Right lobe of liver (tissue), 6 donors: ENCODE results near the gene ALG14. TPM values are rescaled to one million over a fixed set of nuclear protein-coding genes. Genes with fewer than 3 reads are reported as not detected.

Experiments
- ATAC-seq, 4 donors: fragments of 200-7000 bp; cut with Tn5 transposase; one replicate each; pipeline ENCODE4 v1.9.1; 2020; ENCODE audit warnings: mild to moderate bottlenecking in 4 of 4, moderate library complexity in 4 of 4
- DNase-seq, 3 donors: peaks; one replicate each; pipeline ENCODE4 v3.0.0-alpha.2; 2020
- H3K27ac ChIP-seq, 3 donors: fragments of 200-600 bp; one replicate each; pipeline ENCODE4 v1.8.0; 2022
- H3K27me3 ChIP-seq, 2 donors: fragments of 200-600 bp; one replicate each; pipeline ENCODE4 v1.8.0; 2022
- H3K36me3 ChIP-seq, 4 donors: fragments of 200-600 bp; sonication (generic) in 1 of 4; one replicate each; pipeline versions ENCODE4 v1.5.1 to v1.8.0; 2017 to 2022; ENCODE audit warnings: control low read depth in 1 of 4
- H3K4me1 ChIP-seq, 4 donors: fragments of 200-600 bp; sonication (generic) in 1 of 4; one replicate each; pipeline versions ENCODE4 v1.5.1 to v1.8.0; 2017 to 2022; ENCODE audit warnings: control low read depth in 1 of 4
- H3K4me3 ChIP-seq, 3 donors: fragments of 200-600 bp; one replicate each; pipeline ENCODE4 v1.8.0; 2022
- H3K9me3 ChIP-seq, 4 donors: fragments of 200-600 bp; sonication (generic) in 1 of 4; one replicate each; pipeline versions ENCODE4 v1.5.1 to v1.8.0; 2017 to 2022; ENCODE audit warnings: control low read depth in 1 of 4
- CTCF ChIP-seq, 4 donors: fragments of 200-600 bp in 3 of 4; fragments of 450-650 bp in 1 of 4; IDR thresholded peaks; one replicate each; pipeline versions ENCODE4 v1.5.1 to v1.8.0; 2016 to 2022; ENCODE audit warnings: antibody characterized with exemption in 4 of 4, mild to moderate bottlenecking in 2 of 4
- POLR2A ChIP-seq: fragments of 450-650 bp; IDR thresholded peaks from one replicate; pipeline ENCODE4 v1.6.1; 2017; ENCODE audit warnings: antibody characterized with exemption, mild to moderate bottlenecking
- WGBS: methylation state at CpG from one replicate; pipeline ENCODE4 v1.1.6; 2018; ENCODE audit warnings: low coverage, low lambda C conversion rate; ENCODE audit not compliant: insufficient coverage; ENCODE audit errors: missing lambda C conversion rate; 5-methylcytosine and 5-hydroxymethylcytosine counted together
- intact Hi-C, 2 donors: fragments of 100-400 bp; cut with DNase I; formaldehyde crosslinking; loops; one replicate each; pipeline versions ENCODE4 v1.11.2 to v1.14.1; 2022
- total RNA-seq, 6 experiments: library from RNA; depleted of rRNA in 2 of 6; stranded (reverse); fragments of >200 nt in 2 of 6; fragmentation: NEBNext Ultra II Directional in 3 of 6; extraction: Animal tissue kit (Norgen Biotek cat#: 25700) in 3 of 6; gene quantifications; one replicate each; pipeline versions ENCODE4 v1.1.0 to v1.2.4, GENCODE V29; 2016 to 2023
- donor health status: DM: no; HTN: yes; CAD: no.
- donor health status: DM: no; HTN: no; CAD: no.
- donor health status: DM: no; HTN: no; CAD: no.
- donor health status: DM: no; HTN: yes; CAD: no.
- donor health status: DM: no; HTN: yes; CAD: no.

Gene ALG14
- total RNA-seq, 6 experiments from 2014 or later, result 1.5 to 8.3 (median 5.0) TPM

DNA sequence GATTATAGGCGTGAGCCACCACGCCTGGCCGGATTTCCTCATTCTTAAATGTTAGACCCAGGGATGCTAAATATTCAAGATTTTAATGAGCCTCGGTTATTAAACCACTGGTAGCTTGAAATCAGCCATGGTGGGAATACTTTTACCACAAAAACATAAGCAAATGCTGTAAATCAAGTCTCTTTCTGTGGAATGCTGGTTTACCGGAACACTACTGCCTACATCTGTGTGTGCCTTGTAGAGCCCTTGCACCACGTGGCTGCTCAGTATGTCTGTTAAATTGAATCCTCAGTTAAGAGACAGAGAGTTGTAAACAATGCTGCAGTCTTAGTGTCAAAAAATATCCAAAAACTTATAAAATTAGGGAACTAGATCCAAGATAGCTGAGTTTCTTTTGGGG, 119.0 kb downstream of the ALG14 start:
- intact Hi-C loops, result no loop called here
- H3K9me3 ChIP-seq, result no peaks in the 10 kb centered on the region
- no peak for TF ChIP-seq POLR2A
- H3K27ac ChIP-seq, result peak overlapping the region in 1 of 3 donors; percentile 17
- no peaks in the 10 kb centered on the region for H3K36me3 ChIP-seq
- no peak overlapping the region for H3K4me3 ChIP-seq
- DNase-seq (no peak), ATAC-seq (no peak)
- 70% methylated on average over 5 of the region's 6 CpGs for WGBS
- peaks cover 0 to 67% (median 24%) of the 10 kb centered on the region in 4 donors for H3K4me1 ChIP-seq
- H3K27me3 ChIP-seq, result no peaks in the 10 kb centered on the region

DNA sequence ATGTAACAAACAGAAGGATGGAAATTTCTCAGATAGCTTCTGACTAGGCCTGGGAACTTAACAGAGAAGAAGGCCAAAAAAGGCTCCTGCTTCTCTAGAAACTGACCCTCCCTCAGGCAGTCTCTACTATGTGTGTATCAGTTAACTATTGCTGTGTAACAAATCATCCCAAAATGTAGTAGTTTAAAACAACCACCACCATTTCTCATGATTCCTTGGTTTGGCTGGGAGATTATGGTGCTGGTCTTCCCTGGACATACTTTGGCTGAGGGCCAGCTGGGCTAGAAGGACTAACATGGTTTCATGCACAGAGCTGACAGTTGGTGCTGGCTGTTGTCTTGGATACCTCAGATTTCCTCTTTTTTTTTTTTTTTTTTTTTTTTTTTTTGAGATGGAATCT, 119.6 kb downstream of the ALG14 start:
- no peak overlapping the region for H3K27ac ChIP-seq
- no peaks in the 10 kb centered on the region for H3K9me3 ChIP-seq
- TF ChIP-seq CTCF (IDR thresholded peaks at IDR 0.05), result no peak
- no peak for TF ChIP-seq POLR2A
- H3K4me3 ChIP-seq, result no peak overlapping the region
- H3K27me3 ChIP-seq, result no peaks in the 10 kb centered on the region
- H3K36me3 ChIP-seq, result no peaks in the 10 kb centered on the region
- peaks cover 0 to 61% (median 22%) of the 10 kb centered on the region in 4 donors for H3K4me1 ChIP-seq
- intact Hi-C loops, result no loop called here
- DNase-seq (no peak), ATAC-seq (no peak)

DNA sequence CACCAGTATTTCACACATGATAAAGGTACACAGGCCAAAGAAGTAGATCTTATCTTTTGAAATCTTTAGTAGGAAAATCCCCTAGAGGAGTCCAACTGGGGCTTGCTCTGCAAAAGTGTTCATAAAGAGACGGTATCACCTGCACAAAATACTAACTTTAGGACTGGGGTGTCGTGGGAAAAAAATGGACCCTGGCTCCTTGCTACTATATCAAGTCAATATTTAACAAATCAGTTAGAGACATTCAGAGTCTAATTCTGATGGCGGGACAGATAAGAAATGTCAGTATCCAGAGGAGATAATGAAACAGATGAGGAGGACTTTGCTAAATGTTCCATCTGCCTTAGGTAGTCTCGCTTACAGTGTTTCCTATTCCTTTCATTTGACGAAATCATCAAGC, 120.2 kb downstream of the ALG14 start:
- H3K4me1 ChIP-seq, result peaks cover 0 to 58% (median 21%) of the 10 kb centered on the region in 4 donors
- no peak overlapping the region for H3K4me3 ChIP-seq
- TF ChIP-seq CTCF (IDR thresholded peaks at IDR 0.05) (no peak), POLR2A (no peak)
- H3K27me3 ChIP-seq, result no peaks in the 10 kb centered on the region
- WGBS, result 41% methylated on average over 5 of the region's 5 CpGs
- intact Hi-C loops, result no loop called here
- H3K9me3 ChIP-seq, result no peaks in the 10 kb centered on the region
- no peak overlapping the region for H3K27ac ChIP-seq
- H3K36me3 ChIP-seq, result no peaks in the 10 kb centered on the region
- DNase-seq, result no peak
- no peak for ATAC-seq

- Histone ChIP-seq H3K9me3 (no peaks in the 10 kb centered on the region), H3K4me1 (peaks cover 0 to 55% (median 19%) of the 10 kb centered on the region in 4 donors), H3K27ac (peak overlapping the region in 2 of 3 donors; percentile 2 to 41), H3K36me3 (no peaks in the 10 kb centered on the region), H3K4me3 (no peak overlapping the region), H3K27me3 (no peaks in the 10 kb centered on the region)
- TF ChIP-seq CTCF (IDR thresholded peaks at IDR 0.05) (no peak), POLR2A (no peak)
- DNase-seq (no peak), ATAC-seq (peak in 2 of 4 donors; percentile 26 to 45)
- intact Hi-C loops, result no loop called here
- 45% methylated on average over 5 of the region's 5 CpGs for WGBS
Observed at GRCh38 chr1:94951509-94952208, 121.1 kb downstream of the ALG14 start.

- 57% methylated on average over 2 of the region's 2 CpGs for WGBS
- Histone ChIP-seq H3K9me3 (no peaks in the 10 kb centered on the region), H3K27me3 (no peaks in the 10 kb centered on the region), H3K27ac (peak overlapping the region in 2 of 3 donors; percentile 2 to 41), H3K4me1 (peaks cover 0 to 49% (median 16%) of the 10 kb centered on the region in 4 donors), H3K4me3 (no peak overlapping the region), H3K36me3 (no peaks in the 10 kb centered on the region)
- DNase-seq (no peak), ATAC-seq (peak in 1 of 4 donors; percentile 17)
- TF ChIP-seq CTCF (IDR thresholded peaks at IDR 0.05), result no peak
- no peak for TF ChIP-seq POLR2A
- intact Hi-C loops, result no loop called here
Observed at GRCh38 chr1:94951046-94951445, 121.7 kb downstream of the ALG14 start.
